H9 (cell line): Measurements from ENCODE around the gene ZCCHC7. TPM values are rescaled to one million over a fixed set of nuclear protein-coding genes. Genes with fewer than 3 reads are reported as not detected.
A peak's percentile ranks its signal among the peaks of the same experiment; 100 is the strongest.

Source experiments
- DNase-seq: peaks from one replicate; pipeline ENCODE4 v3.0.0-alpha.2; 2017
- H2AFZ ChIP-seq: one replicate; pipeline ENCODE4 v1.6.1; 2013; ENCODE audit warnings: mild to moderate bottlenecking, low read length, control low read depth, moderate library complexity
- H2AK5ac ChIP-seq: 2 replicates; pipeline ENCODE4 v1.6.1; 2013; ENCODE audit warnings: low read length, control low read depth, mixed read lengths; ENCODE audit not compliant: insufficient read length
- H2BK120ac ChIP-seq: one replicate; pipeline ENCODE4 v1.6.1; 2013; ENCODE audit warnings: low read depth, mild to moderate bottlenecking, low read length, control low read depth, inconsistent platforms; ENCODE audit not compliant: poor library complexity, severe bottlenecking
- H2BK12ac ChIP-seq: 2 replicates; pipeline ENCODE4 v1.6.1; 2013; ENCODE audit warnings: low read length, control low read depth, mixed read lengths, low read depth; ENCODE audit not compliant: insufficient read length
- H2BK15ac ChIP-seq: 2 replicates; pipeline ENCODE4 v1.6.1; 2013; ENCODE audit warnings: low read depth, low read length, control low read depth
- H2BK20ac ChIP-seq: one replicate; pipeline ENCODE4 v1.6.1; 2013; ENCODE audit warnings: low read depth, mild to moderate bottlenecking, low read length, control low read depth, inconsistent platforms; ENCODE audit not compliant: poor library complexity, severe bottlenecking
- H2BK5ac ChIP-seq: 2 replicates; pipeline ENCODE4 v1.6.1; 2013; ENCODE audit warnings: low read length, control low read depth, mixed read lengths; ENCODE audit not compliant: insufficient read length
- H3K14ac ChIP-seq: 2 replicates; pipeline ENCODE4 v1.6.1; 2013; ENCODE audit warnings: low read length, control low read depth; ENCODE audit not compliant: insufficient read depth
- H3K18ac ChIP-seq: 2 replicates; pipeline ENCODE4 v1.6.1; 2013; ENCODE audit warnings: low read depth, mild to moderate bottlenecking, mixed read lengths, low read length, control low read depth; ENCODE audit not compliant: insufficient read length
- H3K23ac ChIP-seq: 2 replicates; pipeline ENCODE4 v1.6.1; 2013; ENCODE audit warnings: low read length, control low read depth, mixed read lengths, low read depth; ENCODE audit not compliant: insufficient read length
- H3K23me2 ChIP-seq: 2 replicates; pipeline ENCODE4 v1.6.1; 2013; ENCODE audit warnings: low read depth, mild to moderate bottlenecking, mixed read lengths, low read length, control low read depth; ENCODE audit not compliant: insufficient read length, poor library complexity, severe bottlenecking
- H3K27ac ChIP-seq: 2 replicates; pipeline ENCODE4 v1.5.1; 2013; ENCODE audit warnings: low read length, control low read depth, mixed read lengths, low read depth; ENCODE audit not compliant: insufficient read length
- H3K27me3 ChIP-seq: 2 replicates; pipeline ENCODE4 v1.6.1; 2013; ENCODE audit warnings: low read length, control low read depth, inconsistent platforms; ENCODE audit not compliant: insufficient read depth
- H3K4ac ChIP-seq: 2 replicates; pipeline ENCODE4 v1.6.1; 2013; ENCODE audit warnings: low read depth, mild to moderate bottlenecking, control low read depth, inconsistent platforms, low read length, moderate library complexity
- H3K4me1 ChIP-seq: 2 replicates; pipeline ENCODE4 v1.6.1; 2013; ENCODE audit warnings: low read length, control low read depth, inconsistent platforms; ENCODE audit not compliant: insufficient read depth
- H3K4me2 ChIP-seq: 2 replicates; pipeline ENCODE4 v1.6.1; 2013; ENCODE audit warnings: low read length, control low read depth, mixed read lengths; ENCODE audit not compliant: insufficient read length, insufficient read depth
- H3K56ac ChIP-seq: 2 replicates; pipeline ENCODE4 v1.6.1; 2013; ENCODE audit warnings: low read depth, mild to moderate bottlenecking, mixed read lengths, low read length, control low read depth; ENCODE audit not compliant: insufficient read length
- H3K79me1 ChIP-seq: 2 replicates; pipeline ENCODE4 v1.6.1; 2013; ENCODE audit warnings: low read depth, mild to moderate bottlenecking, moderate library complexity, low read length, control low read depth, inconsistent platforms; ENCODE audit not compliant: insufficient read depth, poor library complexity, severe bottlenecking
- H3K79me2 ChIP-seq: 2 replicates; pipeline ENCODE4 v1.6.1; 2013; ENCODE audit warnings: low read length, control low read depth, inconsistent platforms; ENCODE audit not compliant: insufficient read depth
- H3K9ac ChIP-seq: 2 replicates; pipeline ENCODE4 v1.6.1; 2013; ENCODE audit warnings: low read length, control low read depth, mixed read lengths; ENCODE audit not compliant: insufficient read length; ENCODE audit errors: extremely low read depth
- H3K9me3 ChIP-seq: one replicate; pipeline ENCODE4 v1.6.1; 2013; ENCODE audit warnings: low read depth, low read length, inconsistent platforms; ENCODE audit not compliant: control insufficient read depth
- H3T11ph ChIP-seq: one replicate; pipeline ENCODE4 v1.6.1; 2013; ENCODE audit warnings: mild to moderate bottlenecking, low read length, control low read depth, inconsistent platforms
- H4K20me1 ChIP-seq: one replicate; pipeline ENCODE4 v1.6.1; 2013; ENCODE audit not compliant: control insufficient read depth, insufficient read length, insufficient read depth
- H4K5ac ChIP-seq: 2 replicates; pipeline ENCODE4 v1.6.1; 2013; ENCODE audit warnings: low read depth, mild to moderate bottlenecking, mixed read lengths, low read length, control low read depth; ENCODE audit not compliant: insufficient read length
- H4K8ac ChIP-seq: replicated peaks from 2 replicates; pipeline ENCODE4 v1.6.1; 2013; ENCODE audit warnings: low read length, control low read depth, mixed read lengths, low read depth; ENCODE audit not compliant: insufficient read length
- H4K91ac ChIP-seq: 2 replicates; pipeline ENCODE4 v1.6.1; 2013; ENCODE audit warnings: low read depth, mild to moderate bottlenecking, moderate library complexity, mixed read lengths, low read length, control low read depth; ENCODE audit not compliant: insufficient read length
- H3K27ac Mint-ChIP-seq, 3 experiments: 2 replicates in 2 of 3; 3 replicates in 1 of 3; pipeline ENCODE4 v1.8.0; 2020 to 2021; ENCODE audit warnings: mixed read lengths in 3 of 3, mild to moderate bottlenecking in 1 of 3, moderate library complexity in 1 of 3
- H3K27me3 Mint-ChIP-seq: 2 replicates; pipeline ENCODE4 v1.8.0; 2021; ENCODE audit warnings: low read depth, mild to moderate bottlenecking, moderate library complexity, mixed read lengths
- H3K36me3 Mint-ChIP-seq, 3 experiments: 2 replicates in 2 of 3; 3 replicates in 1 of 3; pipeline ENCODE4 v1.8.0; 2020 to 2021; ENCODE audit warnings: low read depth in 3 of 3, mixed read lengths in 3 of 3; ENCODE audit not compliant: insufficient read depth in 1 of 3
- H3K4me1 Mint-ChIP-seq, 2 experiments: 2 replicates each; pipeline ENCODE4 v1.8.0; 2020; ENCODE audit warnings: mixed read lengths in 2 of 2
- H3K4me3 Mint-ChIP-seq, 2 experiments: 2 replicates in 1 of 2; 3 replicates in 1 of 2; pipeline ENCODE4 v1.8.0; 2020 to 2021; ENCODE audit warnings: mild to moderate bottlenecking in 2 of 2, mixed read lengths in 2 of 2, moderate library complexity in 1 of 2
- H3K9me3 Mint-ChIP-seq, 2 experiments: 2 replicates in 1 of 2; 3 replicates in 1 of 2; pipeline ENCODE4 v1.8.0; 2020; ENCODE audit warnings: mild to moderate bottlenecking in 2 of 2, mixed read lengths in 2 of 2, moderate library complexity in 1 of 2
- CTCF ChIP-seq: fragments of 200-600 bp; sonication (generic); conservative IDR thresholded peaks from 3 replicates; pipeline ENCODE4 v1.8.0; 2021; ENCODE audit warnings: antibody characterized with exemption, mild to moderate bottlenecking
- WGBS: extraction: QIAGEN DNeasy Blood & Tissue Kit; methylation state at CpG from one replicate; pipeline ENCODE4 v1.1.7; 2013; ENCODE audit warnings: missing lambda C conversion rate, low lambda C conversion rate, mixed read lengths; ENCODE audit not compliant: insufficient read length; ENCODE audit errors: extremely low coverage; 5-methylcytosine and 5-hydroxymethylcytosine counted together
- total RNA-seq: library from RNA; stranded (reverse); gene quantifications from 2 replicates; pipeline ENCODE4 v1.2.1, GENCODE V29; 2021

The ZCCHC7 gene
- total RNA-seq, 1 experiment from 2014 or later, result 20.3 TPM

- no peak overlapping the region for H2BK15ac ChIP-seq
- Mint-ChIP-seq H3K27me3 (peaks cover 1% of the 10 kb centered on the region; the same call in 1 of the 2 replicates), H3K36me3 (no peaks in the 10 kb centered on the region; a peak in 1 of 7 replicates), H3K27ac (no peak overlapping the region; a peak in 1 of 7 replicates), H3K9me3 (no peaks in the 10 kb centered on the region), H3K4me1 (peaks cover 4 to 12% of the 10 kb centered on the region in 2 experiments; a peak in 2 of 4 replicates), H3K4me3 (no peak overlapping the region)
- H3K56ac ChIP-seq, result no peak overlapping the region
- H3T11ph ChIP-seq, result no peak overlapping the region
- H2AK5ac ChIP-seq, result no peak overlapping the region
- no peak overlapping the region for H3K14ac ChIP-seq
- H3K18ac ChIP-seq, result no peak overlapping the region
- H4K20me1 ChIP-seq, result no peaks in the 10 kb centered on the region
- no peak overlapping the region for H2BK5ac ChIP-seq
- H3K9me3 ChIP-seq, result no peaks in the 10 kb centered on the region
- H4K8ac ChIP-seq, result no peak overlapping the region
- H2AFZ ChIP-seq, result no peak overlapping the region
- H3K23ac ChIP-seq, result no peak overlapping the region
- no peaks in the 10 kb centered on the region for H3K23me2 ChIP-seq
- no peak overlapping the region for H3K27ac ChIP-seq
- no peak for TF ChIP-seq CTCF
- no CpG with 5 or more reads among the region's 8 CpGs for WGBS
- H3K9ac ChIP-seq, result no peak overlapping the region
- H3K27me3 ChIP-seq, result no peaks in the 10 kb centered on the region
- no peaks in the 10 kb centered on the region for H3K79me2 ChIP-seq
- peak; percentile 58 for DNase-seq
- no peak overlapping the region for H4K91ac ChIP-seq
- H3K4me2 ChIP-seq, result no peak overlapping the region
- H3K4ac ChIP-seq, result no peak overlapping the region
- H3K4me1 ChIP-seq, result no peaks in the 10 kb centered on the region
- H2BK120ac ChIP-seq, result no peak overlapping the region
- H2BK20ac ChIP-seq, result peak overlapping the region; percentile 60
- no peaks in the 10 kb centered on the region for H3K79me1 ChIP-seq
- H4K5ac ChIP-seq, result no peak overlapping the region
- no peak overlapping the region for H2BK12ac ChIP-seq
These were observed 271.9 kb downstream of the ZCCHC7 start for GRCh38 chr9:37392272-37392671.
